WTC11 (cell line): Measurements from ENCODE around the gene VPS25. TPM values are rescaled to one million over a fixed set of nuclear protein-coding genes. Genes with fewer than 3 reads are reported as not detected.

Source experiments
- ATAC-seq: fragments of 200-7000 bp; cut with Tn5 transposase; 2 replicates; pipeline ENCODE4 v1.10.0; 2021; ENCODE audit warnings: mild to moderate bottlenecking, moderate library complexity
- CTCF ChIA-PET: fragments of 300-600 bp; sonication (Branson Sonifier 250); formaldehyde crosslinking; loops from one replicate; lab custom pipeline; 2021; ENCODE audit warnings: antibody characterized with exemption; lab: Charles Lee
- POLR2A ChIA-PET: fragments of 350-600 bp; sonication (Branson Sonifier 250); formaldehyde crosslinking; loops from one replicate; lab custom pipeline; 2021; ENCODE audit warnings: antibody characterized with exemption; lab: Charles Lee
- DNase-seq: peaks from one replicate; pipeline ENCODE4 v3.0.0; 2021; ENCODE audit warnings: low spot score
- H3K27ac Mint-ChIP-seq: 2 replicates; pipeline ENCODE4 v1.8.0; 2021; ENCODE audit warnings: mixed read lengths
- H3K27me3 Mint-ChIP-seq: 2 replicates; pipeline ENCODE4 v1.8.0; 2021; ENCODE audit warnings: low read depth, mild to moderate bottlenecking, moderate library complexity, mixed read lengths
- H3K36me3 Mint-ChIP-seq: 2 replicates; pipeline ENCODE4 v1.8.0; 2021; ENCODE audit warnings: mixed read lengths
- H3K4me1 Mint-ChIP-seq: 2 replicates; pipeline ENCODE4 v1.8.0; 2022; ENCODE audit warnings: mixed read lengths
- H3K4me3 Mint-ChIP-seq: 2 replicates; pipeline ENCODE4 v1.8.0; 2021; ENCODE audit warnings: mild to moderate bottlenecking, moderate library complexity, mixed read lengths
- H3K9me3 Mint-ChIP-seq: 2 replicates; pipeline ENCODE4 v1.8.0; 2021; ENCODE audit warnings: mixed read lengths
- GABPB1 ChIP-seq: sonication (generic); formaldehyde crosslinking; IDR thresholded peaks from 2 replicates; pipeline ENCODE4 v1.8.1; 2023; ENCODE audit warnings: mild to moderate bottlenecking, missing genetic modification reagents
- JAZF1 ChIP-seq: fragments of 250-450 bp; sonication (Bioruptor Pico); IDR thresholded peaks from 2 replicates; pipeline ENCODE4 v1.9.0; 2021; ENCODE audit warnings: moderate library complexity, mild to moderate bottlenecking, inconsistent platforms
- NFE2L1 ChIP-seq: sonication (generic); formaldehyde crosslinking; IDR thresholded peaks from 2 replicates; pipeline ENCODE4 v1.8.1; 2023; ENCODE audit warnings: missing genetic modification reagents
- NR1H2 ChIP-seq: sonication (generic); formaldehyde crosslinking; IDR thresholded peaks from 2 replicates; pipeline ENCODE4 v1.9.0; 2021; ENCODE audit warnings: mild to moderate bottlenecking, moderate library complexity, missing genetic modification reagents
- SMAD4 ChIP-seq: sonication (generic); formaldehyde crosslinking; IDR thresholded peaks from 2 replicates; pipeline ENCODE4 v1.8.0; 2022; ENCODE audit warnings: mild to moderate bottlenecking, missing genetic modification reagents
- TP53 ChIP-seq: sonication (generic); formaldehyde crosslinking; IDR thresholded peaks from 2 replicates; pipeline ENCODE4 v1.8.1; 2023; ENCODE audit warnings: mild to moderate bottlenecking, missing genetic modification reagents
- ZNF396 ChIP-seq: fragments of 250-450 bp; sonication (Bioruptor Pico); IDR thresholded peaks from 2 replicates; pipeline ENCODE4 v1.8.0; 2021; ENCODE audit warnings: mild to moderate bottlenecking, moderate library complexity, borderline replicate concordance
- ZNF671 ChIP-seq: fragments of 250-450 bp; sonication (Bioruptor Pico); IDR thresholded peaks from 2 replicates; pipeline ENCODE4 v1.8.0; 2021; ENCODE audit warnings: mild to moderate bottlenecking
- total RNA-seq: library from RNA; stranded (reverse); gene quantifications from 3 replicates; pipeline ENCODE4 v1.2.3, GENCODE V29; 2021
- TF ChIP-seq, protein P1 (sequence below): sonication (generic); formaldehyde crosslinking; IDR thresholded peaks from 2 replicates; pipeline ENCODE4 v1.8.1; 2023; ENCODE audit warnings: mild to moderate bottlenecking, missing genetic modification reagents, moderate library complexity
- TF ChIP-seq, protein P2 (sequence below): sonication (generic); formaldehyde crosslinking; IDR thresholded peaks from 2 replicates; pipeline ENCODE4 v1.8.1; 2022; ENCODE audit warnings: mild to moderate bottlenecking, missing genetic modification reagents, moderate library complexity, borderline replicate concordance
- TF ChIP-seq, protein P3 (sequence below): sonication (generic); formaldehyde crosslinking; IDR thresholded peaks from 2 replicates; pipeline ENCODE4 v1.8.1; 2023; ENCODE audit warnings: mild to moderate bottlenecking, missing genetic modification reagents, borderline replicate concordance
- TF ChIP-seq, protein P4 (sequence below): sonication (generic); formaldehyde crosslinking; IDR thresholded peaks from 2 replicates; pipeline ENCODE4 v1.8.1; 2022; ENCODE audit warnings: low read depth, missing genetic modification reagents, borderline replicate concordance
- TF ChIP-seq, protein P5 (sequence below): sonication (generic); formaldehyde crosslinking; IDR thresholded peaks from 2 replicates; pipeline ENCODE4 v1.8.0; 2023; ENCODE audit warnings: missing genetic modification reagents
- TF ChIP-seq, protein P6 (sequence below): sonication (generic); formaldehyde crosslinking; IDR thresholded peaks from 2 replicates; pipeline ENCODE4 v1.8.1; 2022; ENCODE audit warnings: low read depth, mild to moderate bottlenecking, moderate library complexity, missing genetic modification reagents, borderline replicate concordance
- TF ChIP-seq, protein P7 (sequence below): sonication (generic); formaldehyde crosslinking; IDR thresholded peaks from 2 replicates; pipeline ENCODE4 v1.8.1; 2023; ENCODE audit warnings: mild to moderate bottlenecking, missing genetic modification reagents
- TF ChIP-seq, protein P8 (sequence below): sonication (generic); formaldehyde crosslinking; IDR thresholded peaks from 2 replicates; pipeline ENCODE4 v1.8.1; 2023; ENCODE audit warnings: mild to moderate bottlenecking, moderate library complexity, missing genetic modification reagents
- TF ChIP-seq, protein P9 (sequence below): sonication (generic); formaldehyde crosslinking; conservative IDR thresholded peaks from 2 replicates; pipeline ENCODE4 v1.8.1; 2023; ENCODE audit warnings: mild to moderate bottlenecking, low read depth, missing genetic modification reagents, moderate library complexity

VPS25 gene
- total RNA-seq, 1 experiment from 2014 or later, result 98.6 TPM

DNA sequence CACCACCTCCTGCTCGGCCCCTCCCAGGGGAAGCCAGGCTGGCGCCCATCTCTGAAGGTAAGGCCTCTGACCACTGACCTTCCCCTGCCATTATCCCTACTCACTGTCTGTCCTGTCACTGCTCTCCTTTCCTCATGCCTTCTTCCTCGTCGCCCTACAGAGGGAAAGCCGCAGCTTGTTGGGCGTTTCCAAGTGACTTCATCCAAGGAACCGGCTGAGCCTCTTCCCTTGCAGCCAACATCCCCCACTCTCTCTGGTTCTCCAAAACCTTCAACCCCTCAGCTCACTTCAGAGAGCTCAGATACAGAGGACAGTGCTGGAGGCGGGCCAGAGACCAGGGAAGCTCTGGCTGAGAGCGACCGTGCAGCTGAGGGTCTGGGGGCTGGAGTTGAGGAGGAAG lies 22.2 kb downstream of the VPS25 start (continued):
- TF ChIP-seq, protein P1, sequence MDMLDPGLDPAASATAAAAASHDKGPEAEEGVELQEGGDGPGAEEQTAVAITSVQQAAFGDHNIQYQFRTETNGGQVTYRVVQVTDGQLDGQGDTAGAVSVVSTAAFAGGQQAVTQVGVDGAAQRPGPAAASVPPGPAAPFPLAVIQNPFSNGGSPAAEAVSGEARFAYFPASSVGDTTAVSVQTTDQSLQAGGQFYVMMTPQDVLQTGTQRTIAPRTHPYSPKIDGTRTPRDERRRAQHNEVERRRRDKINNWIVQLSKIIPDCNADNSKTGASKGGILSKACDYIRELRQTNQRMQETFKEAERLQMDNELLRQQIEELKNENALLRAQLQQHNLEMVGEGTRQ (CRISPR knock-in tag), result no peak
- TF ChIP-seq TP53 (CRISPR knock-in tag), result no peak
- TF ChIP-seq, all 79 proteins: peak for 0

DNA sequence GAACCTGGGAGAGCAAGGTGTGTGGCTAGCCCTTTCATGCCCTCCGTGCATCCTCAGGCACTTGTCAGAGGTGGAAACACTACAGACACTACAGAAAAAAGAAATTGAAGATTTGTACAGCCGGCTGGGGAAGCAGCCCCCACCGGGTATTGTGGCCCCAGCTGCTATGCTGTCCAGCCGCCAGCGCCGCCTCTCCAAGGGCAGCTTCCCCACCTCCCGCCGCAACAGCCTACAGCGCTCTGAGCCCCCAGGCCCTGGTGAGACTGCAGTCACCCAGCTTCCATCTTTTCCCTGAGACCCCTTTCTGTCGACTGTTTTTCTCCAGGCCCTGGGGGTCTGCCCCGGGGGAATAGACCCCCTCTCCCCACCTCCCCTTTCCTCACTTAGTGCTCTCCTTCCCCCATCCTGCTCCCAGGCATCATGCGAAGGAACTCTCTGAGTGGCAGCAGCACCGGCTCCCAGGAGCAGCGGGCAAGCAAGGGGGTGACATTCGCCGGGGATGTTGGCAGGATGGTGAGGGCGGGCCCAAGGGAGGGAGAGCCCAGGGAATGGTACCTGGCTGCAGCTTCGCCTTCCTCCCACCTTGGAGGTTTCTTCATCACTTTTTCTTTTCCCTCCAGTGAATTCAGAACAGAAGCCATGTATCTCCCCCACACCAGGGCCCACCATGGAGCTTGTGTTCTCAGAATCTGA lies 23.0 kb downstream of the VPS25 start:
- H3K9me3 Mint-ChIP-seq, result peaks cover 6% of the 10 kb centered on the region

More for the DNA sequence above, 23.0 kb downstream of the VPS25 start:
- Mint-ChIP-seq H3K36me3 (peaks cover 8% of the 10 kb centered on the region), H3K27me3 (peaks cover 28% of the 10 kb centered on the region), H3K4me3 (no peak overlapping the region), H3K4me1 (peaks cover 6% of the 10 kb centered on the region; the same call in 1 of the 2 replicates), H3K27ac (no peak overlapping the region)
- ChIA-PET CTCF (interaction anchor here (0.5 to 1.2 kb wide), 2 partner anchors 33 to 241 kb away, joined by 5 read pairs; no protein-coding TSS in a partner anchor), POLR2A (no interaction called here)
- DNase-seq (no peak), ATAC-seq (no peak)
- TF ChIP-seq NFE2L1 (CRISPR knock-in tag) (no peak), NR1H2 (CRISPR knock-in tag) (no peak), JAZF1 (CRISPR knock-in tag) (no peak), ZNF671 (CRISPR knock-in tag) (no peak), ZNF396 (no peak), GABPB1 (CRISPR knock-in tag) (no peak), SMAD4 (no peak)
- TF ChIP-seq, protein P2, sequence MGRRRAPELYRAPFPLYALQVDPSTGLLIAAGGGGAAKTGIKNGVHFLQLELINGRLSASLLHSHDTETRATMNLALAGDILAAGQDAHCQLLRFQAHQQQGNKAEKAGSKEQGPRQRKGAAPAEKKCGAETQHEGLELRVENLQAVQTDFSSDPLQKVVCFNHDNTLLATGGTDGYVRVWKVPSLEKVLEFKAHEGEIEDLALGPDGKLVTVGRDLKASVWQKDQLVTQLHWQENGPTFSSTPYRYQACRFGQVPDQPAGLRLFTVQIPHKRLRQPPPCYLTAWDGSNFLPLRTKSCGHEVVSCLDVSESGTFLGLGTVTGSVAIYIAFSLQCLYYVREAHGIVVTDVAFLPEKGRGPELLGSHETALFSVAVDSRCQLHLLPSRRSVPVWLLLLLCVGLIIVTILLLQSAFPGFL (CRISPR knock-in tag), result no peak
- TF ChIP-seq, protein P3, sequence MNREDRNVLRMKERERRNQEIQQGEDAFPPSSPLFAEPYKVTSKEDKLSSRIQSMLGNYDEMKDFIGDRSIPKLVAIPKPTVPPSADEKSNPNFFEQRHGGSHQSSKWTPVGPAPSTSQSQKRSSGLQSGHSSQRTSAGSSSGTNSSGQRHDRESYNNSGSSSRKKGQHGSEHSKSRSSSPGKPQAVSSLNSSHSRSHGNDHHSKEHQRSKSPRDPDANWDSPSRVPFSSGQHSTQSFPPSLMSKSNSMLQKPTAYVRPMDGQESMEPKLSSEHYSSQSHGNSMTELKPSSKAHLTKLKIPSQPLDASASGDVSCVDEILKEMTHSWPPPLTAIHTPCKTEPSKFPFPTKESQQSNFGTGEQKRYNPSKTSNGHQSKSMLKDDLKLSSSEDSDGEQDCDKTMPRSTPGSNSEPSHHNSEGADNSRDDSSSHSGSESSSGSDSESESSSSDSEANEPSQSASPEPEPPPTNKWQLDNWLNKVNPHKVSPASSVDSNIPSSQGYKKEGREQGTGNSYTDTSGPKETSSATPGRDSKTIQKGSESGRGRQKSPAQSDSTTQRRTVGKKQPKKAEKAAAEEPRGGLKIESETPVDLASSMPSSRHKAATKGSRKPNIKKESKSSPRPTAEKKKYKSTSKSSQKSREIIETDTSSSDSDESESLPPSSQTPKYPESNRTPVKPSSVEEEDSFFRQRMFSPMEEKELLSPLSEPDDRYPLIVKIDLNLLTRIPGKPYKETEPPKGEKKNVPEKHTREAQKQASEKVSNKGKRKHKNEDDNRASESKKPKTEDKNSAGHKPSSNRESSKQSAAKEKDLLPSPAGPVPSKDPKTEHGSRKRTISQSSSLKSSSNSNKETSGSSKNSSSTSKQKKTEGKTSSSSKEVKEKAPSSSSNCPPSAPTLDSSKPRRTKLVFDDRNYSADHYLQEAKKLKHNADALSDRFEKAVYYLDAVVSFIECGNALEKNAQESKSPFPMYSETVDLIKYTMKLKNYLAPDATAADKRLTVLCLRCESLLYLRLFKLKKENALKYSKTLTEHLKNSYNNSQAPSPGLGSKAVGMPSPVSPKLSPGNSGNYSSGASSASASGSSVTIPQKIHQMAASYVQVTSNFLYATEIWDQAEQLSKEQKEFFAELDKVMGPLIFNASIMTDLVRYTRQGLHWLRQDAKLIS (CRISPR knock-in tag), result no peak
- TF ChIP-seq, protein P4, sequence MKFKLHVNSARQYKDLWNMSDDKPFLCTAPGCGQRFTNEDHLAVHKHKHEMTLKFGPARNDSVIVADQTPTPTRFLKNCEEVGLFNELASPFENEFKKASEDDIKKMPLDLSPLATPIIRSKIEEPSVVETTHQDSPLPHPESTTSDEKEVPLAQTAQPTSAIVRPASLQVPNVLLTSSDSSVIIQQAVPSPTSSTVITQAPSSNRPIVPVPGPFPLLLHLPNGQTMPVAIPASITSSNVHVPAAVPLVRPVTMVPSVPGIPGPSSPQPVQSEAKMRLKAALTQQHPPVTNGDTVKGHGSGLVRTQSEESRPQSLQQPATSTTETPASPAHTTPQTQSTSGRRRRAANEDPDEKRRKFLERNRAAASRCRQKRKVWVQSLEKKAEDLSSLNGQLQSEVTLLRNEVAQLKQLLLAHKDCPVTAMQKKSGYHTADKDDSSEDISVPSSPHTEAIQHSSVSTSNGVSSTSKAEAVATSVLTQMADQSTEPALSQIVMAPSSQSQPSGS (CRISPR knock-in tag), result no peak
- TF ChIP-seq, protein P5, sequence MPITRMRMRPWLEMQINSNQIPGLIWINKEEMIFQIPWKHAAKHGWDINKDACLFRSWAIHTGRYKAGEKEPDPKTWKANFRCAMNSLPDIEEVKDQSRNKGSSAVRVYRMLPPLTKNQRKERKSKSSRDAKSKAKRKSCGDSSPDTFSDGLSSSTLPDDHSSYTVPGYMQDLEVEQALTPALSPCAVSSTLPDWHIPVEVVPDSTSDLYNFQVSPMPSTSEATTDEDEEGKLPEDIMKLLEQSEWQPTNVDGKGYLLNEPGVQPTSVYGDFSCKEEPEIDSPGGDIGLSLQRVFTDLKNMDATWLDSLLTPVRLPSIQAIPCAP (CRISPR knock-in tag), result no peak
- TF ChIP-seq, protein P6, sequence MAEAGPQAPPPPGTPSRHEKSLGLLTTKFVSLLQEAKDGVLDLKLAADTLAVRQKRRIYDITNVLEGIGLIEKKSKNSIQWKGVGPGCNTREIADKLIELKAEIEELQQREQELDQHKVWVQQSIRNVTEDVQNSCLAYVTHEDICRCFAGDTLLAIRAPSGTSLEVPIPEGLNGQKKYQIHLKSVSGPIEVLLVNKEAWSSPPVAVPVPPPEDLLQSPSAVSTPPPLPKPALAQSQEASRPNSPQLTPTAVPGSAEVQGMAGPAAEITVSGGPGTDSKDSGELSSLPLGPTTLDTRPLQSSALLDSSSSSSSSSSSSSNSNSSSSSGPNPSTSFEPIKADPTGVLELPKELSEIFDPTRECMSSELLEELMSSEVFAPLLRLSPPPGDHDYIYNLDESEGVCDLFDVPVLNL (CRISPR knock-in tag), result no peak
- TF ChIP-seq, protein P7, sequence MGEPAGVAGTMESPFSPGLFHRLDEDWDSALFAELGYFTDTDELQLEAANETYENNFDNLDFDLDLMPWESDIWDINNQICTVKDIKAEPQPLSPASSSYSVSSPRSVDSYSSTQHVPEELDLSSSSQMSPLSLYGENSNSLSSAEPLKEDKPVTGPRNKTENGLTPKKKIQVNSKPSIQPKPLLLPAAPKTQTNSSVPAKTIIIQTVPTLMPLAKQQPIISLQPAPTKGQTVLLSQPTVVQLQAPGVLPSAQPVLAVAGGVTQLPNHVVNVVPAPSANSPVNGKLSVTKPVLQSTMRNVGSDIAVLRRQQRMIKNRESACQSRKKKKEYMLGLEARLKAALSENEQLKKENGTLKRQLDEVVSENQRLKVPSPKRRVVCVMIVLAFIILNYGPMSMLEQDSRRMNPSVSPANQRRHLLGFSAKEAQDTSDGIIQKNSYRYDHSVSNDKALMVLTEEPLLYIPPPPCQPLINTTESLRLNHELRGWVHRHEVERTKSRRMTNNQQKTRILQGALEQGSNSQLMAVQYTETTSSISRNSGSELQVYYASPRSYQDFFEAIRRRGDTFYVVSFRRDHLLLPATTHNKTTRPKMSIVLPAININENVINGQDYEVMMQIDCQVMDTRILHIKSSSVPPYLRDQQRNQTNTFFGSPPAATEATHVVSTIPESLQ (CRISPR knock-in tag), result no peak
- TF ChIP-seq, protein P8, sequence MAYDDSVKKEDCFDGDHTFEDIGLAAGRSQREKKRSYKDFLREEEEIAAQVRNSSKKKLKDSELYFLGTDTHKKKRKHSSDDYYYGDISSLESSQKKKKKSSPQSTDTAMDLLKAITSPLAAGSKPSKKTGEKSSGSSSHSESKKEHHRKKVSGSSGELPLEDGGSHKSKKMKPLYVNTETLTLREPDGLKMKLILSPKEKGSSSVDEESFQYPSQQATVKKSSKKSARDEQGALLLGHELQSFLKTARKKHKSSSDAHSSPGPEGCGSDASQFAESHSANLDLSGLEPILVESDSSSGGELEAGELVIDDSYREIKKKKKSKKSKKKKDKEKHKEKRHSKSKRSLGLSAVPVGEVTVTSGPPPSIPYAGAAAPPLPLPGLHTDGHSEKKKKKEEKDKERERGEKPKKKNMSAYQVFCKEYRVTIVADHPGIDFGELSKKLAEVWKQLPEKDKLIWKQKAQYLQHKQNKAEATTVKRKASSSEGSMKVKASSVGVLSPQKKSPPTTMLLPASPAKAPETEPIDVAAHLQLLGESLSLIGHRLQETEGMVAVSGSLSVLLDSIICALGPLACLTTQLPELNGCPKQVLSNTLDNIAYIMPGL, result no peak
- TF ChIP-seq, protein P9, sequence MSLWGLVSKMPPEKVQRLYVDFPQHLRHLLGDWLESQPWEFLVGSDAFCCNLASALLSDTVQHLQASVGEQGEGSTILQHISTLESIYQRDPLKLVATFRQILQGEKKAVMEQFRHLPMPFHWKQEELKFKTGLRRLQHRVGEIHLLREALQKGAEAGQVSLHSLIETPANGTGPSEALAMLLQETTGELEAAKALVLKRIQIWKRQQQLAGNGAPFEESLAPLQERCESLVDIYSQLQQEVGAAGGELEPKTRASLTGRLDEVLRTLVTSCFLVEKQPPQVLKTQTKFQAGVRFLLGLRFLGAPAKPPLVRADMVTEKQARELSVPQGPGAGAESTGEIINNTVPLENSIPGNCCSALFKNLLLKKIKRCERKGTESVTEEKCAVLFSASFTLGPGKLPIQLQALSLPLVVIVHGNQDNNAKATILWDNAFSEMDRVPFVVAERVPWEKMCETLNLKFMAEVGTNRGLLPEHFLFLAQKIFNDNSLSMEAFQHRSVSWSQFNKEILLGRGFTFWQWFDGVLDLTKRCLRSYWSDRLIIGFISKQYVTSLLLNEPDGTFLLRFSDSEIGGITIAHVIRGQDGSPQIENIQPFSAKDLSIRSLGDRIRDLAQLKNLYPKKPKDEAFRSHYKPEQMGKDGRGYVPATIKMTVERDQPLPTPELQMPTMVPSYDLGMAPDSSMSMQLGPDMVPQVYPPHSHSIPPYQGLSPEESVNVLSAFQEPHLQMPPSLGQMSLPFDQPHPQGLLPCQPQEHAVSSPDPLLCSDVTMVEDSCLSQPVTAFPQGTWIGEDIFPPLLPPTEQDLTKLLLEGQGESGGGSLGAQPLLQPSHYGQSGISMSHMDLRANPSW (CRISPR knock-in tag), result no peak
- TF ChIP-seq, protein P1 (CRISPR knock-in tag), result no peak
